Panc1 (cell line): ENCODE data around the gene SMG6. TPM values are rescaled to one million over a fixed set of nuclear protein-coding genes. Genes with fewer than 3 reads are reported as not detected.

Source experiments
- ATAC-seq: fragments of 200-7000 bp; cut with Tn5 transposase; 2 replicates; pipeline ENCODE4 v1.9.1; 2020; ENCODE audit warnings: mild to moderate bottlenecking, moderate library complexity
- BruUV-seq: library from RNA; stranded (reverse); fragments of 400-500 nt; replicated peaks from 2 replicates; lab custom pipeline; 2021; lab: Mats Ljungman, UMichigan
- CTCF ChIA-PET: fragments of 300-600 bp; sonication (Branson Sonifier 250); formaldehyde crosslinking; loops from one replicate; lab custom pipeline; 2022; ENCODE audit warnings: antibody characterized with exemption; lab: Charles Lee
- POLR2A ChIA-PET: fragments of 300-600 bp; sonication (Branson Sonifier 250); formaldehyde crosslinking; loops from one replicate; lab custom pipeline; 2022; ENCODE audit warnings: antibody characterized with exemption; lab: Charles Lee
- DNase-seq: peaks from one replicate; pipeline ENCODE4 v3.0.0-alpha.2; 2010; ENCODE audit warnings: low read depth, low spot score
- H3K27ac ChIP-seq: 2 replicates; pipeline ENCODE4 v1.5.1; 2011; ENCODE audit warnings: mild to moderate bottlenecking, low read length, inconsistent platforms
- H3K27me3 ChIP-seq: fragments of 200-500 bp; sonication (Bioruptor generic); 2 replicates; pipeline ENCODE4 v1.6.0; 2014; ENCODE audit warnings: low read length, inconsistent platforms; ENCODE audit not compliant: control insufficient read depth, insufficient read depth
- H3K36me3 ChIP-seq: fragments of 200-500 bp; sonication (Bioruptor generic); 2 replicates; pipeline ENCODE4 v1.5.1; 2014; ENCODE audit warnings: inconsistent platforms, mild to moderate bottlenecking, low read length, moderate library complexity; ENCODE audit not compliant: control insufficient read depth, insufficient read depth
- H3K4me1 ChIP-seq: 2 replicates; pipeline ENCODE4 v1.5.1; 2011; ENCODE audit warnings: inconsistent platforms, mild to moderate bottlenecking, low read length, moderate library complexity; ENCODE audit not compliant: control insufficient read depth, insufficient read depth
- H3K4me3 ChIP-seq, 2 experiments: 2 replicates each; pipeline ENCODE4 v1.5.1; 2011 to 2012; ENCODE audit warnings: low read depth in 2 of 2, low read length in 2 of 2, mild to moderate bottlenecking in 2 of 2, inconsistent platforms in 1 of 2, moderate library complexity in 1 of 2
- H3K9me3 ChIP-seq: fragments of 200-500 bp; sonication (Bioruptor generic); 2 replicates; pipeline ENCODE4 v1.5.1; 2014; ENCODE audit warnings: low read depth, mild to moderate bottlenecking, inconsistent platforms, low read length, moderate library complexity; ENCODE audit not compliant: control insufficient read depth, insufficient read depth
- POLR2AphosphoS5 ChIP-seq: IDR thresholded peaks from 2 replicates; pipeline ENCODE4 v1.6.1; 2012; ENCODE audit warnings: mild to moderate bottlenecking, low read depth, low read length, moderate library complexity
- SIN3A ChIP-seq: IDR thresholded peaks from 2 replicates; pipeline ENCODE4 v1.6.1; 2012; ENCODE audit warnings: low read depth, mild to moderate bottlenecking, low read length, moderate library complexity, borderline replicate concordance; ENCODE audit not compliant: insufficient read depth
- TCF7L2 ChIP-seq: IDR thresholded peaks from 2 replicates; pipeline ENCODE4 v1.6.1; 2011; ENCODE audit warnings: mild to moderate bottlenecking, low read depth, low read length, inconsistent platforms
- in situ Hi-C: cut with HindIII; loops from 2 replicates; pipeline ENCODE4 v1.10.0; 2016; ENCODE audit warnings: low sequenced_read_pairs, low pct_unique_long_range_greater_than_20kb
- intact Hi-C: fragments of 100-400 bp; cut with micrococcal nuclease; formaldehyde crosslinking; loops from one replicate; pipeline ENCODE4 v1.10.0; 2022; ENCODE audit not compliant: unreplicated experiment
- total RNA-seq: library from RNA; stranded (reverse); gene quantifications from one replicate; pipeline ENCODE4 v1.2.1, GENCODE V29; 2021; ENCODE audit not compliant: unreplicated experiment
- TF ChIP-seq, protein P1 (sequence below), 2 experiments: IDR thresholded peaks; 2 replicates each; pipeline ENCODE4 v1.6.1; 2011 to 2012; ENCODE audit warnings: low read depth in 2 of 2, control low read depth in 1 of 2, low read length in 1 of 2, mild to moderate bottlenecking in 1 of 2, moderate library complexity in 1 of 2; ENCODE audit not compliant: insufficient read depth in 1 of 2
- TF ChIP-seq, protein P2 (sequence below): fragments of 450-650 bp; IDR thresholded peaks from 2 replicates; pipeline ENCODE4 v1.5.1; 2017; ENCODE audit warnings: mild to moderate bottlenecking

SMG6 gene
- total RNA-seq, 1 experiment from 2014 or later, result 17.8 TPM

DNA sequence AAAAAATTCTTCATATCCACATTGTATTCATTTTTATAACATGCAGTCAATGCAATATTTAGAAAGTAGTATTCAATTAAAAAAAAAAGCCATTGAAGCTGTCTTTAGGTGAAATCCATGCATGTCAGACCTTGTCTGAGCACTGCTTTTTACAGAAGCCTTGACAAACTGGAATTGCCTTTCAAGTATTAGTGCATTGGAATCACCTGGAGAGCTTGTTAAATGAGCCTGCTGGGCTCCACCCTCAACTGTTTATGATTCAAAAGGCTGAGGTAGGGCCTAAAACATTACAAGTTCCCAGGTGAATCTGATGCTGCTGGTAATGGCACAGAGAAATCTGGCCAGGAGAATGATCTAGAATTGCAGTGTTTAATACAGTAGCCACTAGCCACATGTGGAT, 162.9 kb downstream of the SMG6 start:
- Histone ChIP-seq H3K4me1 (no peaks in the 10 kb centered on the region), H3K27me3 (no peaks in the 10 kb centered on the region), H3K36me3 (no peaks in the 10 kb centered on the region), H3K9me3 (no peaks in the 10 kb centered on the region), H3K4me3 (no peak overlapping the region), H3K27ac (no peak overlapping the region)
- ChIA-PET CTCF (no interaction called here), POLR2A (interaction anchor here (0.6 kb wide), 1 partner anchor 20 kb away, joined by 3 read pairs; no protein-coding TSS in a partner anchor)
- ATAC-seq, result no peak
- in situ Hi-C loops (no loop called here), intact Hi-C loops (no loop called here)
- DNase-seq, result no peak
- BruUV-seq, result no TSS peak
- TF ChIP-seq, protein P1, sequence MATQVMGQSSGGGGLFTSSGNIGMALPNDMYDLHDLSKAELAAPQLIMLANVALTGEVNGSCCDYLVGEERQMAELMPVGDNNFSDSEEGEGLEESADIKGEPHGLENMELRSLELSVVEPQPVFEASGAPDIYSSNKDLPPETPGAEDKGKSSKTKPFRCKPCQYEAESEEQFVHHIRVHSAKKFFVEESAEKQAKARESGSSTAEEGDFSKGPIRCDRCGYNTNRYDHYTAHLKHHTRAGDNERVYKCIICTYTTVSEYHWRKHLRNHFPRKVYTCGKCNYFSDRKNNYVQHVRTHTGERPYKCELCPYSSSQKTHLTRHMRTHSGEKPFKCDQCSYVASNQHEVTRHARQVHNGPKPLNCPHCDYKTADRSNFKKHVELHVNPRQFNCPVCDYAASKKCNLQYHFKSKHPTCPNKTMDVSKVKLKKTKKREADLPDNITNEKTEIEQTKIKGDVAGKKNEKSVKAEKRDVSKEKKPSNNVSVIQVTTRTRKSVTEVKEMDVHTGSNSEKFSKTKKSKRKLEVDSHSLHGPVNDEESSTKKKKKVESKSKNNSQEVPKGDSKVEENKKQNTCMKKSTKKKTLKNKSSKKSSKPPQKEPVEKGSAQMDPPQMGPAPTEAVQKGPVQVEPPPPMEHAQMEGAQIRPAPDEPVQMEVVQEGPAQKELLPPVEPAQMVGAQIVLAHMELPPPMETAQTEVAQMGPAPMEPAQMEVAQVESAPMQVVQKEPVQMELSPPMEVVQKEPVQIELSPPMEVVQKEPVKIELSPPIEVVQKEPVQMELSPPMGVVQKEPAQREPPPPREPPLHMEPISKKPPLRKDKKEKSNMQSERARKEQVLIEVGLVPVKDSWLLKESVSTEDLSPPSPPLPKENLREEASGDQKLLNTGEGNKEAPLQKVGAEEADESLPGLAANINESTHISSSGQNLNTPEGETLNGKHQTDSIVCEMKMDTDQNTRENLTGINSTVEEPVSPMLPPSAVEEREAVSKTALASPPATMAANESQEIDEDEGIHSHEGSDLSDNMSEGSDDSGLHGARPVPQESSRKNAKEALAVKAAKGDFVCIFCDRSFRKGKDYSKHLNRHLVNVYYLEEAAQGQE (IDR thresholded peaks at IDR 0.05; ENCODE audit: insufficient read depth in 1 of 2, low read depth in 2 of 2, low read length in 1 of 2), result no peak
- no peak for TF ChIP-seq POLR2AphosphoS5
- no peak for TF ChIP-seq TCF7L2
- TF ChIP-seq SIN3A, result no peak
- TF ChIP-seq, protein P2, sequence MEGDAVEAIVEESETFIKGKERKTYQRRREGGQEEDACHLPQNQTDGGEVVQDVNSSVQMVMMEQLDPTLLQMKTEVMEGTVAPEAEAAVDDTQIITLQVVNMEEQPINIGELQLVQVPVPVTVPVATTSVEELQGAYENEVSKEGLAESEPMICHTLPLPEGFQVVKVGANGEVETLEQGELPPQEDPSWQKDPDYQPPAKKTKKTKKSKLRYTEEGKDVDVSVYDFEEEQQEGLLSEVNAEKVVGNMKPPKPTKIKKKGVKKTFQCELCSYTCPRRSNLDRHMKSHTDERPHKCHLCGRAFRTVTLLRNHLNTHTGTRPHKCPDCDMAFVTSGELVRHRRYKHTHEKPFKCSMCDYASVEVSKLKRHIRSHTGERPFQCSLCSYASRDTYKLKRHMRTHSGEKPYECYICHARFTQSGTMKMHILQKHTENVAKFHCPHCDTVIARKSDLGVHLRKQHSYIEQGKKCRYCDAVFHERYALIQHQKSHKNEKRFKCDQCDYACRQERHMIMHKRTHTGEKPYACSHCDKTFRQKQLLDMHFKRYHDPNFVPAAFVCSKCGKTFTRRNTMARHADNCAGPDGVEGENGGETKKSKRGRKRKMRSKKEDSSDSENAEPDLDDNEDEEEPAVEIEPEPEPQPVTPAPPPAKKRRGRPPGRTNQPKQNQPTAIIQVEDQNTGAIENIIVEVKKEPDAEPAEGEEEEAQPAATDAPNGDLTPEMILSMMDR, result no peak

DNA sequence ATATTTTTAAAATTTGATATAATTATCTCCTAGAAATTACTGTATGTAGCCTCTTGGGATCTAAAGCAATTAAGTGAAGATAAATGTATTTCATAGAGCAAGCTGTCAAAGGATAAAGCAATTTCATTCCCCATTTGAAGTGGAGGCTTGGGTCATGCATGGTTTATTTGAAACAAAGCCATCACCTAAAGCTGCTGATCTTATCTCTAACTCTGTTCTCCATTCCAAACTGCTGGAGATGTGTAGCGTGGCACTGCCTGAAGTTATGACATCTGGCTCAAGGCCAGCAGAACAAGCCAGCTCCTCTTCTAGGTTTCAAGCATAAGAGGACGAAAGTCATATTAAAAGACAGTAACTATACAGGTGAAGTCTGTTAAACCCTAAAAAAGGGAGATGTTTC, 164.8 kb downstream of the SMG6 start:
- ChIA-PET POLR2A (no interaction called here), CTCF (no interaction called here)
- no TSS peak for BruUV-seq
- Histone ChIP-seq H3K36me3 (no peaks in the 10 kb centered on the region), H3K9me3 (no peaks in the 10 kb centered on the region), H3K4me3 (no peak overlapping the region), H3K27ac (no peak overlapping the region), H3K4me1 (no peaks in the 10 kb centered on the region), H3K27me3 (no peaks in the 10 kb centered on the region)
- in situ Hi-C loops, result no loop called here
- intact Hi-C loops, result no loop called here
- DNase-seq (no peak), ATAC-seq (peak; percentile 62; the same call in 1 of the 2 replicates)
- TF ChIP-seq TCF7L2 (no peak), SIN3A (no peak), POLR2AphosphoS5 (no peak)
- TF ChIP-seq, protein P2, result no peak
- TF ChIP-seq, protein P1 (IDR thresholded peaks at IDR 0.05; ENCODE audit: insufficient read depth in 1 of 2, low read depth in 2 of 2, low read length in 1 of 2), result no peak
